Upper lobe of right lung (tissue), 1 donor: Measurements from ENCODE around the gene SLC23A2. TPM values are rescaled to one million over a fixed set of nuclear protein-coding genes. Genes with fewer than 3 reads are reported as not detected.

Source experiments
- ATAC-seq: fragments of 200-7000 bp; cut with Tn5 transposase; one replicate; pipeline ENCODE4 v1.9.1; 2020; ENCODE audit warnings: mild to moderate bottlenecking, moderate library complexity
- DNase-seq: peaks from one replicate; pipeline ENCODE4 v3.0.0-alpha.2; 2020
- H3K27ac ChIP-seq: fragments of 200-600 bp; one replicate; pipeline ENCODE4 v1.8.0; 2022
- H3K27me3 ChIP-seq: fragments of 200-600 bp; one replicate; pipeline ENCODE4 v1.8.0; 2022; ENCODE audit warnings: mild to moderate bottlenecking
- H3K36me3 ChIP-seq: fragments of 200-600 bp; one replicate; pipeline ENCODE4 v1.8.0; 2022
- H3K4me1 ChIP-seq: fragments of 200-600 bp; one replicate; pipeline ENCODE4 v1.8.0; 2022
- H3K4me3 ChIP-seq: fragments of 200-600 bp; one replicate; pipeline ENCODE4 v1.8.0; 2022; ENCODE audit warnings: mild to moderate bottlenecking
- H3K9me3 ChIP-seq: fragments of 200-600 bp; one replicate; pipeline ENCODE4 v1.8.0; 2022
- intact Hi-C: fragments of 100-400 bp; cut with DNase I; formaldehyde crosslinking; loops from one replicate; pipeline ENCODE4 v1.11.0; 2022
- total RNA-seq: library from RNA; stranded (reverse); fragmentation: NEBNext Ultra II Directional; extraction: Animal tissue kit (Norgen Biotek cat#: 25700); gene quantifications from one replicate; pipeline ENCODE4 v1.2.1, GENCODE V29; 2021
- TF ChIP-seq, protein P1 (sequence below): fragments of 200-600 bp; IDR thresholded peaks from one replicate; pipeline ENCODE4 v1.8.0; 2022; ENCODE audit warnings: antibody characterized with exemption
- donor health status: DM: no; HTN: yes; CAD: no; lungs with severe emphysema.

The SLC23A2 gene
- total RNA-seq, 1 donor from 2014 or later, result 26.2 TPM

GRCh38 chr20:4812641-4813075, 188.7 kb downstream of the SLC23A2 start:
- TF ChIP-seq, protein P1, sequence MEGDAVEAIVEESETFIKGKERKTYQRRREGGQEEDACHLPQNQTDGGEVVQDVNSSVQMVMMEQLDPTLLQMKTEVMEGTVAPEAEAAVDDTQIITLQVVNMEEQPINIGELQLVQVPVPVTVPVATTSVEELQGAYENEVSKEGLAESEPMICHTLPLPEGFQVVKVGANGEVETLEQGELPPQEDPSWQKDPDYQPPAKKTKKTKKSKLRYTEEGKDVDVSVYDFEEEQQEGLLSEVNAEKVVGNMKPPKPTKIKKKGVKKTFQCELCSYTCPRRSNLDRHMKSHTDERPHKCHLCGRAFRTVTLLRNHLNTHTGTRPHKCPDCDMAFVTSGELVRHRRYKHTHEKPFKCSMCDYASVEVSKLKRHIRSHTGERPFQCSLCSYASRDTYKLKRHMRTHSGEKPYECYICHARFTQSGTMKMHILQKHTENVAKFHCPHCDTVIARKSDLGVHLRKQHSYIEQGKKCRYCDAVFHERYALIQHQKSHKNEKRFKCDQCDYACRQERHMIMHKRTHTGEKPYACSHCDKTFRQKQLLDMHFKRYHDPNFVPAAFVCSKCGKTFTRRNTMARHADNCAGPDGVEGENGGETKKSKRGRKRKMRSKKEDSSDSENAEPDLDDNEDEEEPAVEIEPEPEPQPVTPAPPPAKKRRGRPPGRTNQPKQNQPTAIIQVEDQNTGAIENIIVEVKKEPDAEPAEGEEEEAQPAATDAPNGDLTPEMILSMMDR, result no peak
- DNase-seq (no peak), ATAC-seq (no peak)
- intact Hi-C loops, result no loop called here
- H3K4me1 ChIP-seq, result peaks cover 63% of the 10 kb centered on the region
- H3K36me3 ChIP-seq, result no peaks in the 10 kb centered on the region
- H3K27ac ChIP-seq, result peak overlapping the region; percentile 87
- no peaks in the 10 kb centered on the region for H3K27me3 ChIP-seq
- no peaks in the 10 kb centered on the region for H3K9me3 ChIP-seq
- peak overlapping the region; percentile 10 for H3K4me3 ChIP-seq

DNA sequence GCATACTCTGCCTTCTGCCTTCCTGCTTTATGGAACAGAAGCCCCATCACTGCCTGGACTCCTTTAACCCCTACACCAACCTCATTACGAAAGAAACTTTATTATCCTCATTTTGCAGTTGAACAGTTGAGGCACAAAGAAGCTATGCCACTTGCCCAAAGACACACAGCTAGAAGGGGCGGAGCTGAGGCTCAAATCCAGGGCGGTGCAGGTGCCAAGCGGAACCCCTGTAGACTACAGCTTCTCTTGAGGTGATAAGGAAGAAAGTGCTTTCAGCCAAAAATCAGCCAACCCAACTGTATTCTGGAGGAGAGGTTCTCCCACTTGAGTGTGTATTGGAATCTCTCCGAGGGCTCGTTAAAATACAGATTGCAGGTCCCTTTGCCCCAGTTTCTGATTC, 189.1 kb downstream of the SLC23A2 start:
- Histone ChIP-seq H3K36me3 (no peaks in the 10 kb centered on the region), H3K9me3 (no peaks in the 10 kb centered on the region), H3K27ac (peak overlapping the region; percentile 87), H3K4me1 (peaks cover 63% of the 10 kb centered on the region), H3K4me3 (no peak overlapping the region), H3K27me3 (no peaks in the 10 kb centered on the region)
- TF ChIP-seq, protein P1, result no peak
- no peak for DNase-seq
- no peak for ATAC-seq
- intact Hi-C loops, result no loop called here

GRCh38 chr20:4811661-4812181, 189.6 kb downstream of the SLC23A2 start:
- no peaks in the 10 kb centered on the region for H3K9me3 ChIP-seq
- H3K4me1 ChIP-seq, result peaks cover 63% of the 10 kb centered on the region
- TF ChIP-seq, protein P1, result no peak
- no peak overlapping the region for H3K4me3 ChIP-seq
- peak; percentile 58 for ATAC-seq
- intact Hi-C loops, result no loop called here
- DNase-seq, result peak; percentile 74
- peak overlapping the region; percentile 87 for H3K27ac ChIP-seq
- no peaks in the 10 kb centered on the region for H3K36me3 ChIP-seq
- no peaks in the 10 kb centered on the region for H3K27me3 ChIP-seq

GRCh38 chr20:4811257-4811656, 190.1 kb downstream of the SLC23A2 start:
- no peaks in the 10 kb centered on the region for H3K9me3 ChIP-seq
- intact Hi-C loops, result no loop called here
- DNase-seq, result no peak
- no peak overlapping the region for H3K4me3 ChIP-seq
- TF ChIP-seq, protein P1, result no peak
- no peaks in the 10 kb centered on the region for H3K27me3 ChIP-seq
- no peak for ATAC-seq
- H3K36me3 ChIP-seq, result no peaks in the 10 kb centered on the region
- peak overlapping the region; percentile 87 for H3K27ac ChIP-seq
- peaks cover 64% of the 10 kb centered on the region for H3K4me1 ChIP-seq

- H3K4me3 ChIP-seq, result no peak overlapping the region
- H3K27ac ChIP-seq, result peak overlapping the region; percentile 87
- TF ChIP-seq, protein P1, result no peak
- ATAC-seq, result no peak
- no peaks in the 10 kb centered on the region for H3K27me3 ChIP-seq
- H3K9me3 ChIP-seq, result no peaks in the 10 kb centered on the region
- H3K4me1 ChIP-seq, result peaks cover 66% of the 10 kb centered on the region
- H3K36me3 ChIP-seq, result no peaks in the 10 kb centered on the region
- intact Hi-C loops, result no loop called here
- DNase-seq, result no peak
Observed at GRCh38 chr20:4810426-4811019, 190.8 kb downstream of the SLC23A2 start.
